OCI-M2 (cell line): Measurements from ENCODE around the gene MLH3.

Experiments used
- DNase-seq: peaks from one replicate; lab custom pipeline; 2025; ENCODE audit not compliant: unreplicated experiment; lab: John Stamatoyannopoulos, UW

MLH3 gene

DNA sequence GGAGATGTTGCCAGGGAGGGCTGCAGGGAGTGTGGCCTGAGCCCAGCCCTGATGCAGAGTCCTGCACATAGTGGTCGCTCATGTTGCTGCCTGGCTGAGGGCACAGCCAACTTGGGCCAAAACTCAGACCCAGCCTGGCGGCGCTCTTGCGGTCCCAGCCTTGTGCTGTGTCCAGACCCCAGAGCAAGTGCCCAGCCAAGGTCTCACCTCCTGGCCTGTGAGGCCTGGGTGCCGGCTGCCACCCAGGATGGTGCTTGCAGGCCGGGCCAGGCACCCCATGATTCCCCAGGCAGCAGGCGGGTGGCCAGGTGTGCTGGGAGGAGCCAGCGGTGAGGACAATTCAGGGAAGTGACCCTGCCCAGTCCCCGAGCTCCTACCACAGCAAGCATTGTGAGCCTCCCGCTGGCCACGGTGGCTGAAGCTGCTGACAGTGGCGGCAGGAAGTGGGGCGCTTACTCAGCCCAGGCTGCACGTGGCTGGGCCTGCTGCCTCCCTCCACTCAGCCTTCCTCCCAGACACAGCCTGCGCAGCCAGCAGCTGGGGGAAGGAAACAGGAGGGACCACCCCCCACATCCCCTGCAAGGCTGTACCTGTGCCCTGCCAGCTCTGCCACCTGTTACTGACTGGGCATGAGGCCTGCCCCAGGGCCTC, 78.1 kb downstream of the MLH3 start:
- no peak for DNase-seq

DNA sequence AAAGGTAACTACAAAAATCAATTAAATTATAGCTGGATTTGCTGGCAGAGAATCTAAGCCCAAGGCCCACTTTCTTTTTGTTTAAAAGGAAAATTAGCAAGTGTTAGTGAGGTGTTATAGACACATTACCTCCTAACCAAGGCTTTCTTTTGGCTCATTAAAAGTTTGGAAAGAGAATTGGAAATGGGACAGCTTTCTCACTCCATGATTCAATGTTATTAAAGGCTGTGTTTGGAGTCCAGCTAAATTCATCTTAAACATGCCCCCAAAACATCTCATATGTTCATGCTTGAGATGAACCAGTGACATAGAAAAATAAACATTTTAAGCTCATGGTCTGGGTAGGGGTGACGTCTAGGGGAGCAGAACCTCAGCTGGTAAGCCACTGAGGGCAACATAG, 82.5 kb downstream of the MLH3 start:
- no peak for DNase-seq

DNA sequence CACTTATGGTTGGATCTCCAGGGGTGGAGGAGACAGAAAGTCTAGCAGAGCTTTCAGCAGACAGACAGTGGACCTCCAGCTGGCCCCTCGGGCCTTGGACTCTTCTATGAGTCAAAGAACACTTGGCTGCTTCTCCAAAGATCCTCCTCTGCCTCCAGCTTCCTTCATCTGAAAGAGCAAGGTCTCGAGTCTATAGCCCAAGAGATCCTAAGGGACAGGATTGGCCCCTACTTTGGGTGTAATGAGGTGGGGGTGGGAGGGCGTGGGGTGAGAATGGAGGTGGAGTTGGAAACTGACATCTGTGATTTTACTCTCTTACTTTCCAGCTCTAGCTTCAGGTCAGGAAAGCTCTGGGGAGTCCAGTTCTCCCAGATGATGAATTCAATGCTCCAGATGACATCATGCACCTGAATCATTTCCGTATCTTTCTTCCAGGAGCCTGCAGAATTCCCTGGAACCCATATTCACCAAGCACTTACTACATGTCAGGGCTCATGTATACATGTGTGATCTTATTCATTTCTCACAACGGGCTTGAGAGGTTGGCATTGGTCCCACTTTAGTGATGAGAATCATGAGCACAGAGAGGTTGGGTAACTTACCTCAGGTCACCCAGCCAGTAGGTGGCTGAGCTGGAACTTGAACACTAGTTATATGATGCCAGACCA, 85.6 kb downstream of the MLH3 start:
- no peak for DNase-seq

DNA sequence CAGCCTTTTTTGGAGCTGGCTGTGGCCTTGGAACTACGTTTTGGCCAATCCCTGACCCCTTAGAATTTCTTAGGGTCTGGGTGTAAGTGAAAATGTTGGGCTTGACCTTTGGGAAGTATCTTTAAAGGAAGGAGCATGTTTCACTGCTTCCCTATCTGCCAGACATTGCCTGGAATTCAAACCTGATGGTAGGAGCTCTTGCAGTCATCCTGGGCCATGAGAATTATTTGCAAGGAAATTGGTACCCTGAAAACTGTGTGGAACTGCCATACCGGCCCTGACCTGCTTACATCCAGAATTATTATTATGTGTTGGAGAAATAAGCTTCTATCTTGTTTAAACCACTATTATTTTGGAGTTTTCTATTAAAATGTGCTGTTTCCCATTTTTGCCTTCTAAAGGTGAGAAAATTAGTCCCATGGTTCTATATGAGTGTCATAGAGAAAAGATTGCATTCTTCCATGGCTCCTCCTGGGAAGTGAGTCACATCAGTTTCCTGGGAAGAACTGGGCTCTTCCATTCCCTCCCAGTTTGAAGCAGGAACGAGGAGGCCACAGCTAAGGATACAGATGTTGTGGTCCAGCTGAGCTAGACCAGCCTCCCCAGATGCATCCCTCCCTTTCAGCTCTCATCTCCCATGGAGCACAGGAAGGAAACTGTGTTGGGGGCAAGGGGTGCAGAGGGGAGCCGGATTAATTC, 86.3 kb downstream of the MLH3 start:
- no peak for DNase-seq
